Mucosa of gallbladder (tissue), 1 donor: ENCODE results near the gene CDH4. TPM values are rescaled to one million over a fixed set of nuclear protein-coding genes. Genes with fewer than 3 reads are reported as not detected.

Experiments used
- DNase-seq: peaks from one replicate; pipeline ENCODE4 v3.0.0-alpha.2; 2020; ENCODE audit warnings: low spot score
- total RNA-seq: library from RNA; stranded (reverse); gene quantifications from one replicate; pipeline ENCODE4 v1.2.1, GENCODE V29; 2021
- donor health status: DM: no; HTN: no; CAD: no.

The CDH4 gene
- total RNA-seq, 1 donor from 2014 or later: 3.5 TPM

GRCh38 chr20:61889659-61890058 lies 637.6 kb downstream of the CDH4 start:
- DNase-seq: no peak

DNA sequence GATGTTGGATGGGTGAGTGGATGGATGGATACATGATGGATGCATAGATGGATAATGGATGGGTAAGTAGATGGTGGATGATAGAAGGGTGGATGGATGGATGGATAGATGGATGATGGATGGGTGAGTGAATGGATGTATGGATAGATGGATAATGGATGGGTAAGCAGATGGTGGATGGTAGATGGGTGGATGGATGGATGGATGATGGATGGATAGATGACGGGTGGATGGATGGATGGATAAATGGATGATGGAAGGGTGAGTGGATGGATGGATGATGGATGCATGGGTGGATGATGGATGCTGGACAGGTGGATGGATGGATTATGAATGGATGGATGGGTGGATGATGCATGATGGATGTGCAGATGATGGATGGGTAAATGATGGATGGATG lies 638.1 kb downstream of the CDH4 start:
- DNase-seq: no peak

GRCh38 chr20:61891476-61891875 lies 639.4 kb downstream of the CDH4 start:
- no peak for DNase-seq

- no peak for DNase-seq
Observed at GRCh38 chr20:61891916-61892649, 640.0 kb downstream of the CDH4 start.

GRCh38 chr20:61895016-61895415 lies 643.0 kb downstream of the CDH4 start:
- no peak for DNase-seq

GRCh38 chr20:61895686-61896057 lies 643.6 kb downstream of the CDH4 start:
- DNase-seq: no peak

DNA sequence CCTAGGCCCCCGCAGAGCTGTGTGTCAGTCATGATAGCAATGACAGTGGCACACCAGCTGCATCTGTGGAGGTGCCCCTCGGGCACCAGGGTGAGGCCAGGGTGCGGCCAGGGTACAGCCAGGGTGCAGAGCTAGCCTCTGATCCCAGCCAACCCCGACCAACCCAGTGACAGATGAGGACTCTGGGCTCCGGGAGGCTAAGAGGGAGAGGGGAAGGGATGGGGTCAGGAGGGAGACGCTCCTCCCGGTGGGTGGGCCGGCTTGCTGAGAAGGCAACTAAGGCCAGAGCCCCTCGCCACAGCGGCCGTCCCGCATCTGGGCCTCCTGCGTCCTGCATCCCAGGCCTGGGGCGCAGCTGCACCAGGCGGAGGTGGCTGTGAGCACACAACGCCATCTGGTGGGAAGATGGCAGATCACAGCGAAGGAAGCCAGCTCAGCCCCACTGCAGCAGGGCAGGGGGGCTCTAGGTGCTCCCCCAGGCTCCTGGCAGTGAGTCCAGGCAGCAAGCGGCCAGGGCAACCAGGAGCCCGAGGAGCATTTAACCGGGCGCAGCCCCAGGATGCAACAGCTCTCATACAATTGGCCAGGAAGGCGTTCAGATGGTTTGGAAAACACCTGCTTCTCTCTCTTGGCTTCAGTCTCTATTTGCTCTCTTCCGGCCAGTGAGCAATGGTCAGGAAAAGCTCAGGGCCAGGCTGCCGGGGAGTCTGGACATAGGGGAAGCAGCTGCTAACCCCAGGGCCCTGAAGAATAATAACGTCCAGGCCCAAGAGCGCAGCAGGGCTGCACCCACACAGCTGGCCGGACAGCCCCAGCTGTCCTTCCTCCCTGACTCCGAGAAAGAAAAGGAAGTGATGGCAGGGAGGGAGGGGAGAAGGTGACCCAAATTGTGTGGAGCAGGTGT lies 644.2 kb downstream of the CDH4 start:
- DNase-seq: no peak

DNA sequence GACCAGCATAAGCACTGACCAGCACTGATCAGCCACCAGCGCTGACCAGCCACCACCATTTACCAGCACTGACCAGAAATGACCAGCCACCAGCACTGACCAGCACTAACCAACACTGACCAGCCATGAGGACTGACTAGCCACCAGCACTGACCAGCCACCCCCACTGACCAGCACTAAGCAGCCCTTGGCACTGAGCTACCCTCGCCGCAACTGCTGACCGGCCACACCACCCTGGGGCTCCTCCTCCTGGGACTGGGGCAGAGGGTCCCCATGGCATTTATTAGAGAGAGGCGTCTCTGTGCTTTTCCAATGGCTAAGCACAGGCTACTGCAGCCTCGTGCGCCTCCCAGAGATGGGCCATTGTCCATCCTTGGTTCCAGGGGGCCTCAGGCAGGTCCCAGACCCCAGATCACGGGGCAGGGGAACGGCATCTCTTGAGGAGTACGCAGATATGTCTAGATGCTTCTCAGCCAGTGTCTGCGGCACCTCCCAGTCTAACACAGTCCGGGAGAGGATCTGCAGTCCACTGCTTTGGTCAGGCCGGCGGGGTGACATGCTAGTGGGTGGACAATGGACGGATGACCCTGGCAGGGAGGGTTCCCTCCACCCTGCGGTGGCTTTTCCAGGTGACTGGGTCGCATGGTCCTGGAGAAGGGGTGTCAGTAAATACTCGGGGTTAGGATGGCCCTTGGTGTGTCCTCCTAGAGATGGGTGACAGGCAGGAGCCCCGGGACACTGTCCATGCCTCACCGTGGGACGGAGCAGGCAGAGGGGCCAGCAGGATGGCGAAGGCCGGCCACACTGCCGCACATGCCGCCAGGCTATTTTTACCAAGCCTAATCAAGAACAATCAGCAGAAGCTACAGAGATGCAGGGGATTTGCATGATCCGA lies 645.6 kb downstream of the CDH4 start:
- no peak for DNase-seq

GRCh38 chr20:61898405-61898804 lies 646.3 kb downstream of the CDH4 start:
- no peak for DNase-seq

GRCh38 chr20:61900011-61900944 lies 648.2 kb downstream of the CDH4 start:
- no peak for DNase-seq

GRCh38 chr20:61900945-61901293 lies 648.9 kb downstream of the CDH4 start:
- no peak for DNase-seq

GRCh38 chr20:61901392-61902220 lies 649.5 kb downstream of the CDH4 start:
- no peak for DNase-seq

DNA sequence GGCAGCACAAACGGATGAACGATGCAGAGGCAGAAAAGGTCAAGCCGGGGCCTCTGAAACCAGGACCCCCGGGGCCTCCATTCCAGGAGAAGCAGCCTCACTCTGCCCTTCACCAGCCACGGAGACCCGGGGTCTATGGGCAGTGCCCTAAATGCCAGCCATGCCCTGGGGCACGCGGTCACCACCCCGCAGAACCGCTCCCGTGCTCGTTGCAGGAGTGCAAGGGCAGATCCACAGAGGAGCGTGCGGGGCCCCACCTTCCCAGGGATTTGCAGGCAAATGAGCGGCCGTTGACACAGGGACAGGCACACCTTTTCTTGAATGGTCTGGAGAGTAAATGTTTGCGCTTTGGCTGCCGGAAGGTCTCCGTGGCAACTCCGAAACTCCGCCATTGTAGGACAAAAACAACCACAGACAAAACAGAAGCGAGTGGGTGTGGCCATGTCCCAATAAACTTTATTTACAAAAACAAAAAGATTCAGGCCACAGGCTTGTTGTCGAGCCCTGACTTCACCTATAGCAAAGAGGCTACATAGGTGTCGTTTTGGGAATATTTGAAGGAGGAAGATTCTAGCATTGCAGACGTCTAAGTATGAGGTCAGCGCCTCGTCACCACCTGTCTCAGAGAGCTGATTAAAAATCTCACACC lies 650.3 kb downstream of the CDH4 start:
- DNase-seq: no peak

DNA sequence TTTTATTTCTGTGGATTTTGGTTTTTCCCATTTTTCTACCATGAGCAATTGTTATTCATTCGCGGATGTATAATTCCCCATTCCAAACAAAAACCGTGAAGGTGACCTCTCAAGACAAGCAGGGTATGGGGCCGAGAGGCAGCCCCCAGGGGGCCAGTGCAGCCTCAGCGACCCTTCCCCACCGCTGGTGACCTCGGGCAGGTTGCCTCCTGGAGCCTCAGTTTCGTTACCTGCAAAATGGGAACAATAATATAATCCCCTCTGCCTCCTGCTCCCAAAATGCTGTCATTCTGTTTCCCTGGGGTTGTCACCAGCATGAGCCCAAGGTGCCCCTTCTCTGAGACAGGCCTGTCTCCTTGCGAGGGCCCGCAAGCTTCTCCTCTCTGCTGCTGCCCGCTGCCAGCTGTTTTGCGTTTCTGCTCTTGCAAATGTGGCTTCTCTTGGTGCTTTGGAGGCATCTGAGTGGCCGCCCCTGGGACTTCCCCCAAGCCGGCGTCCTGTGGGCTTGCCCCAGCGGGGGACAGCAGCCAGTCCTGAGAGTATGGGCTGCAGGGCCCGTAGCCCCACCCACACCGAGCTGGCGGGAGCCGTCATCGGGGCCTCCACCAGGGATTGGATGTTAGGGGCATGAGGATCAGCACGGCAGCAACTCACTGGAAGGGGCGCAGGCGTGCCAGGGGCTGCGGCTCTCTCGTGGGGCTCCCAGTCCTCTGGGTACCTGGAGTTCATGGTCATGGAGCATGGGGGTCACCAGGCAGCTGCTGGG lies 651.7 kb downstream of the CDH4 start:
- DNase-seq: no peak

- DNase-seq: no peak
Observed at GRCh38 chr20:61904456-61904855, 652.4 kb downstream of the CDH4 start.

GRCh38 chr20:61905781-61906523 lies 653.9 kb downstream of the CDH4 start:
- DNase-seq: no peak

DNA sequence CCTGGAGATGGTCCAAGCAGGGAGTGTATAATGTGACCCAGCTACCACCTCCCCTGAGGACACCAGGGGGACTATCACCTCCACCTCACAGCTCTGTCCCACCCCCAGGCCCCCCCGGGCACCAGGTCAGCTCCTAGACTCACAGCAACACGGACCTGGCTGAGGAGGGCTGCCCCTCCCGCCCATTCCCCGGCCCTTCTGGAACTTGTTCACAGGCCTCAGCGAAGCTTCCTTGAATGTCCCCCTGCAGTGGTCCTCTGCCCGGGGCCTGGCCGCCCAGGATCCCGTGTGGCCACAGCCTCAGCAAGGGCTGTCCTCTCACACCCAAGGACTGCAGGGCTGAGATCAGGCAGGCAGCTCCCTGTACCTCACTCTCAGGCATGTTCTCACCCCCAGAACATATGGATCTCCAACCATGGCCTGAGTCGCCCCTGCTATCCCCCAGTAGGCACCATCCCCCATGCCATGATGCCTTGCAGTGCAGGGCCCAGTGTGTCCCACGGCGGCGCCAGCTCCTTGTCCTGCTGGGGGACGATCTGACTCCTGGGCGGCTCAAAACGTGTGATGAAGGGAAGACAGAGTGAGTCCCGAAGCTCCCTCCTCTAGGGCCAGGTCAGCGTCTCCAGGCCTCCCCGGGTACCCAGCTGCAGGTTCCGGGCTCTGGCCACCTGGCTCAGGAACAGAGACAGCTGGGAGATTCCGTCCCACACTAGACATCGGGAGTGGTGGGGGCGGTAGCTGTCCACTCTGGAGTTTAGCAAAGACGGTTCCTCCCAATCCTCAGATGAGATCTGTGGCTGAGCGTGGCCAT lies 655.2 kb downstream of the CDH4 start:
- DNase-seq: no peak
